ENCODE measurements around the gene KCNJ16.

The KCNJ16 gene

DNA sequence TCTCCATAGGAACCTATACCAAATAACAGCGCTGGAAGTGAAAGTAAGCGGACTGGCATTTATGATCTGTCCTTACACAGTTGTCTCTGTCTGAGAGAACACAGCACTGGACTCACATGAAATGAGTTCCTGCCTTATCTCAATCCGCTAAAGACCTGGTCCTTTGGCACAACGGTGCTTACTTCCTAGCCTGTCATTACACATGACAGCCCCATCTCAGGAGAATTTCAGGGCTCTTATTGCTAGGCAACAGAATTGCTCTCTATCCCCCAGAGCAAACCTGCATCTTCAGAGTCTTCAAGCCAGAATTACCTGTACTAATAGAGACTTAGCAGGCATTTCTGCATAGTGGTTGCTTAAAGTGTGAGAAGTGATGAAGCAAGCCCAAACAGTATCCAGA lies 98.7 kb downstream of the KCNJ16 start:
- Histone ChIP-seq H3K4me3 (replicated peaks; ENCODE audit: low read depth, low read length) (no peak overlapping the region), H3K27me3 (replicated peaks; ENCODE audit: control insufficient read depth, insufficient read depth, low read length) (no peaks in the 10 kb centered on the region; the same call in 1 of the 2 replicates), H3K36me3 (ENCODE audit: control insufficient read depth, insufficient read depth, low read length) (no peaks in the 10 kb centered on the region)
- TF ChIP-seq, protein P1, sequence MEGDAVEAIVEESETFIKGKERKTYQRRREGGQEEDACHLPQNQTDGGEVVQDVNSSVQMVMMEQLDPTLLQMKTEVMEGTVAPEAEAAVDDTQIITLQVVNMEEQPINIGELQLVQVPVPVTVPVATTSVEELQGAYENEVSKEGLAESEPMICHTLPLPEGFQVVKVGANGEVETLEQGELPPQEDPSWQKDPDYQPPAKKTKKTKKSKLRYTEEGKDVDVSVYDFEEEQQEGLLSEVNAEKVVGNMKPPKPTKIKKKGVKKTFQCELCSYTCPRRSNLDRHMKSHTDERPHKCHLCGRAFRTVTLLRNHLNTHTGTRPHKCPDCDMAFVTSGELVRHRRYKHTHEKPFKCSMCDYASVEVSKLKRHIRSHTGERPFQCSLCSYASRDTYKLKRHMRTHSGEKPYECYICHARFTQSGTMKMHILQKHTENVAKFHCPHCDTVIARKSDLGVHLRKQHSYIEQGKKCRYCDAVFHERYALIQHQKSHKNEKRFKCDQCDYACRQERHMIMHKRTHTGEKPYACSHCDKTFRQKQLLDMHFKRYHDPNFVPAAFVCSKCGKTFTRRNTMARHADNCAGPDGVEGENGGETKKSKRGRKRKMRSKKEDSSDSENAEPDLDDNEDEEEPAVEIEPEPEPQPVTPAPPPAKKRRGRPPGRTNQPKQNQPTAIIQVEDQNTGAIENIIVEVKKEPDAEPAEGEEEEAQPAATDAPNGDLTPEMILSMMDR (IDR thresholded peaks at IDR 0.05; ENCODE audit: insufficient read depth, low read length, poor library complexity, severe bottlenecking) = no peak
- no peak for DNase-seq (ENCODE audit: extremely low read depth, insufficient read length)

DNA sequence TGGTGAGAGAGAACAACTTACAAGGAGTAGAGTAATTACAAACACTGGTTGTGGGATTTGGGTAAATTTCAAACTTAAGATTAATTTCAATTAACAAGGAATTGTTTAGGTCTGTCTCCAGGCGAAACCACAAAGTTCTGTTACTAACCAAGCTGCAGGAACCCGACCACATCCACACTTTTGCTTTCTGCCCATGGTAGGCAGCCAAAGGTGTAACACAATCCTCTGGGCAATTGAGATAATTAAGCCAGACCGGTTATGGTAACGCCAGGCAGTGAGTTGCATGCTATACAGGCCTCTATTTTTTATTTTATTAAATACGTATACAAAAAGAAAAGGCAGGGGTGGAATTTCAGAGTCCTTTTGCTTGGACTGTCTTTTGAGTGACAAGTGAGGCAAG lies 106.4 kb downstream of the KCNJ16 start:
- H3K4me3 ChIP-seq (replicated peaks; ENCODE audit: low read depth, low read length) = no peak overlapping the region
- TF ChIP-seq, protein P1 (IDR thresholded peaks at IDR 0.05; ENCODE audit: insufficient read depth, low read length, poor library complexity, severe bottlenecking) = no peak
- no peak for DNase-seq (ENCODE audit: extremely low read depth, insufficient read length)
- no peaks in the 10 kb centered on the region for H3K36me3 ChIP-seq (ENCODE audit: control insufficient read depth, insufficient read depth, low read length)
- H3K27me3 ChIP-seq (replicated peaks; ENCODE audit: control insufficient read depth, insufficient read depth, low read length) = no peaks in the 10 kb centered on the region

DNA sequence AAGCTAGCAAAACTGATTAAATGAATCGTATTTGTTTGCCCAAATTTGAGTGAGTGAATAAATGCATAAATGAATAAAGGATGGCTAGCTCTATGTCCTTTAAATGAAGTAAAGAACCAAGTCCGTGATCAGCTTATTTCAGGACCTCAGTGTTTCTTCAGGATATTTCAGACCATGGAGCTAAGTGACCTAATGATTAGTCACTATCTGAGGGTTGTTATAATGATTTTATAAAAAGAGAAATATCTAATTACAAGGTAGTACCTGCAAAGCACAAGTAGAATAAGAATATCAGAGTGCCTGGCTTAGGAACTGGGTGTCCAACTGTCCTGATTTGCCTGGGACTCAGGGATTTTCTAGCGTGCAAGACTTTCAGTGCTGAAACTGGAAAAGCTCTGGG lies 106.8 kb downstream of the KCNJ16 start:
- no peak for DNase-seq (ENCODE audit: extremely low read depth, insufficient read length)
- no peak overlapping the region for H3K4me3 ChIP-seq (replicated peaks; ENCODE audit: low read depth, low read length)
- TF ChIP-seq, protein P1 (IDR thresholded peaks at IDR 0.05; ENCODE audit: insufficient read depth, low read length, poor library complexity, severe bottlenecking) = no peak
- H3K36me3 ChIP-seq (ENCODE audit: control insufficient read depth, insufficient read depth, low read length) = no peaks in the 10 kb centered on the region
- no peaks in the 10 kb centered on the region for H3K27me3 ChIP-seq (replicated peaks; ENCODE audit: control insufficient read depth, insufficient read depth, low read length)

DNA sequence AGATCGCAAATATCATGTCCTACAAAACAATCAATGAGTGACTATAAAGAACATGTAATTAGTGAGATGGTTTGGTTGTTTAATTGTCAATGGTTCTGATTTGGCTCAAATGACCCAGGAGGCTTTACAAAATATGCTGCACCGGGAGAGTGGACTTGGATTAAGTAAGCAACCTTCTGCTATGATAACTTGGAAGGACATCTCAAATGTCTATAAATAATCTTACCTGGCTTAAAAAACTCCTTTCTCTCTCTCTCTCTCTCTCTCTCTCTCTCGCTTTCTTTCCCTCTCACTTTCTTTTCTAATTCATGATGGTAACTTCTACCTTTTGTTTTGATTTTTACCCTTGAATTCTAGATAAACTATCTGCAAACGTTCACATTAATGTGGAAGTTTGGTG lies 108.5 kb downstream of the KCNJ16 start:
- no peaks in the 10 kb centered on the region for H3K36me3 ChIP-seq (ENCODE audit: control insufficient read depth, insufficient read depth, low read length)
- DNase-seq (ENCODE audit: extremely low read depth, insufficient read length) = no peak
- H3K4me3 ChIP-seq (replicated peaks; ENCODE audit: low read depth, low read length) = no peak overlapping the region
- TF ChIP-seq, protein P1 (IDR thresholded peaks at IDR 0.05; ENCODE audit: insufficient read depth, low read length, poor library complexity, severe bottlenecking) = no peak
- no peaks in the 10 kb centered on the region for H3K27me3 ChIP-seq (replicated peaks; ENCODE audit: control insufficient read depth, insufficient read depth, low read length)

DNA sequence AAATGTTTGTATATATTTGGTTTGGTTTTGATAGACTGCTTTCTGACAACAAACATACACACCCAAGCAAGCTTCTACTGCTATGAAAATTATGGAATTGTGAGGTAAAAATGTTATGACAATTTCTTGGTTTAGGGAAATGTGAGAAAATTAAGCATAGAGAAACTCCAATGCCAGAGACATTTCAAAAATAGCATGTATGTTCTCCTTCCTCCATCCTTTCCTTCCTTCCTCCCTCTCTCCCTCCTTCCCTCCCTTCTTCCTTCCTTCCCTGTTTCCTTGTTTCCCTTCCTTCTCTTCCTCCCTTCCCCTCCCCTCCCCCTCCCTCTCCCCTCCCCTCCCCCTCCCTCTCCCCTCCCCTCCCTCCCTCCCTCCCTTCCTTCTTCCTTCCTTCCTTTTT lies 109.2 kb downstream of the KCNJ16 start:
- no peak overlapping the region for H3K4me3 ChIP-seq (replicated peaks; ENCODE audit: low read depth, low read length)
- TF ChIP-seq, protein P1 (IDR thresholded peaks at IDR 0.05; ENCODE audit: insufficient read depth, low read length, poor library complexity, severe bottlenecking) = no peak
- no peaks in the 10 kb centered on the region for H3K27me3 ChIP-seq (replicated peaks; ENCODE audit: control insufficient read depth, insufficient read depth, low read length)
- DNase-seq (ENCODE audit: extremely low read depth, insufficient read length) = no peak
- H3K36me3 ChIP-seq (ENCODE audit: control insufficient read depth, insufficient read depth, low read length) = no peaks in the 10 kb centered on the region

DNA sequence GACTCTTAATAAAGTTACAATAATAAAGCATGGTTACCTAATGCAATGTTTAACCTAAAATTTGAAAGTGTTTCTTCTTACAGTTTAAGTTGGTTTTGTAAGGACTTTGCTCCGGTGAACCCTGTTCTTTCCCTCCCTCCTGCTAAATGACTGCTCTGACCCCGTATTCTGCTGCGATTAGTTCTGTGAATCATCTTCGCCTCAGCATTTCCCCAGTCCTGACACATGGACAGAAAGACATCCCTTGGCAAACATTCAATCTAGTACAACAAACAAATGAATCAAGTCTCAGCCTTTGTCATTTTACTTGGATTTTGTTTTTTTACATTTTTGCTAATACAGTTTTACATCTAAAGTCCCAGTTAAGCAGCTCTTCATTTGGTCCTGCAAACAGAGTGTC lies 109.7 kb downstream of the KCNJ16 start:
- no peak for DNase-seq (ENCODE audit: extremely low read depth, insufficient read length)
- TF ChIP-seq, protein P1 (IDR thresholded peaks at IDR 0.05; ENCODE audit: insufficient read depth, low read length, poor library complexity, severe bottlenecking) = no peak
- H3K4me3 ChIP-seq (replicated peaks; ENCODE audit: low read depth, low read length) = no peak overlapping the region
- no peaks in the 10 kb centered on the region for H3K36me3 ChIP-seq (ENCODE audit: control insufficient read depth, insufficient read depth, low read length)
- no peaks in the 10 kb centered on the region for H3K27me3 ChIP-seq (replicated peaks; ENCODE audit: control insufficient read depth, insufficient read depth, low read length)

All from GM06990 (cell line).